ENCODE measurements around the gene AGRN. TPM values are rescaled to one million over a fixed set of nuclear protein-coding genes. Genes with fewer than 3 reads are reported as not detected.
A peak's percentile ranks its signal among the peaks of the same experiment; 100 is the strongest.

Gene AGRN
- total RNA-seq, 1 donor from 2014 or later: 35.7 TPM

- no peak for DNase-seq (ENCODE audit: low read depth in 2 of 2)
Observed at GRCh38 chr1:1035291-1035943, 15.5 kb downstream of the AGRN start.

- DNase-seq (ENCODE audit: low read depth in 2 of 2): no peak
Observed at GRCh38 chr1:1037366-1038327, 17.7 kb downstream of the AGRN start.

GRCh38 chr1:1038694-1039093 is 18.8 kb downstream of the AGRN start:
- no peak for DNase-seq (ENCODE audit: low read depth in 2 of 2)

GRCh38 chr1:1039145-1039910 is 19.4 kb downstream of the AGRN start:
- no peak for DNase-seq (ENCODE audit: low read depth in 2 of 2)

- peak; percentile 90 to 94 for DNase-seq (ENCODE audit: low read depth in 2 of 2)
Observed at GRCh38 chr1:1040004-1040991, 20.4 kb downstream of the AGRN start.

DNA sequence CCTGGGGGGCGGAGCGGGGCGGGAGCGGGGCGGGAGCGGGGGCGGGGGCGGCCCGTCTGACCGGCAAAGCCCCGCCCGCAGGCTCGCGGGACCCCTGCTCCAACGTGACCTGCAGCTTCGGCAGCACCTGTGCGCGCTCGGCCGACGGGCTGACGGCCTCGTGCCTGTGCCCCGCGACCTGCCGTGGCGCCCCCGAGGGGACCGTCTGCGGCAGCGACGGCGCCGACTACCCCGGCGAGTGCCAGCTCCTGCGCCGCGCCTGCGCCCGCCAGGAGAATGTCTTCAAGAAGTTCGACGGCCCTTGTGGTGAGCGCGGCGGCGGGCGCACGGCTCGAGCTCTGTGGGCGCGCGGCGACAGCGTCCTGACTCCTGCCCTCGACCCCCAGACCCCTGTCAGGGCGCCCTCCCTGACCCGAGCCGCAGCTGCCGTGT is 21.2 kb downstream of the AGRN start:
- no peak for DNase-seq (ENCODE audit: low read depth in 2 of 2)

- DNase-seq (ENCODE audit: low read depth in 2 of 2): no peak
Observed at GRCh38 chr1:1041873-1042272, 22.0 kb downstream of the AGRN start.

DNA sequence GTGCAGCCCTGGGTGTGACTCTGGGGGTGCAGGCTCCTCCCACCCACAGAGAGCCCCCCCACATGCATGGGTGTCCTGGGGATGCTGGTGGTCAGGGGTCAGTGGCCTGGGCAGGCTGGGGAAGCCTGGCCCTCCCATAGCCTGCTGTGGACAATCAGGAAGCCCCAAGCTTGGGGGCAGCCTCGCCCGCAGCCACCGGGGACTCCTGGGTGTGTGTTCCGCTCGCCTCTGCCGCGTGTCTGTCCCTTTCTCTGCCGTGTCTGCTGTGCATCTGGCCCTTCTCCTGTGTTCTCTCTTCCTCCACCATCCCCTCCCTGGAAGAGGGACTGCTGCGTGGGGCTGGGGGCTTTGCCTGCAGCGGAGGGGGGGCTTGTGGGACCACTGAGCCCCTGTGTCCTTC is 22.9 kb downstream of the AGRN start:
- no peak for DNase-seq (ENCODE audit: low read depth in 2 of 2)

- DNase-seq (ENCODE audit: low read depth in 2 of 2): no peak
Observed at GRCh38 chr1:1043411-1043810, 23.5 kb downstream of the AGRN start.

GRCh38 chr1:1043921-1044320 is 24.0 kb downstream of the AGRN start:
- no peak for DNase-seq (ENCODE audit: low read depth in 2 of 2)

GRCh38 chr1:1044455-1045078 is 24.6 kb downstream of the AGRN start:
- no peak for DNase-seq (ENCODE audit: low read depth in 2 of 2)

DNA sequence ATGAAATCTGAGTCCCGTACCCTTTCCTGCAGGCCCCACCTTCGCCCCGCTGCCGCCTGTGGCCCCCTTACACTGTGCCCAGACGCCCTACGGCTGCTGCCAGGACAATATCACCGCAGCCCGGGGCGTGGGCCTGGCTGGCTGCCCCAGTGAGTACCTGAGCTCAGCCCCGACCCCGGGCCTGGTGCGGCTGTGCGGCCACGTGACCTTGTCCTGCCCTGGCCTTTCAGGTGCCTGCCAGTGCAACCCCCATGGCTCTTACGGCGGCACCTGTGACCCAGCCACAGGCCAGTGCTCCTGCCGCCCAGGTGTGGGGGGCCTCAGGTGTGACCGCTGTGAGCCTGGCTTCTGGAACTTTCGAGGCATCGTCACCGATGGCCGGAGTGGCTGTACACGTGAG is 25.2 kb downstream of the AGRN start:
- no peak for DNase-seq (ENCODE audit: low read depth in 2 of 2)

DNA sequence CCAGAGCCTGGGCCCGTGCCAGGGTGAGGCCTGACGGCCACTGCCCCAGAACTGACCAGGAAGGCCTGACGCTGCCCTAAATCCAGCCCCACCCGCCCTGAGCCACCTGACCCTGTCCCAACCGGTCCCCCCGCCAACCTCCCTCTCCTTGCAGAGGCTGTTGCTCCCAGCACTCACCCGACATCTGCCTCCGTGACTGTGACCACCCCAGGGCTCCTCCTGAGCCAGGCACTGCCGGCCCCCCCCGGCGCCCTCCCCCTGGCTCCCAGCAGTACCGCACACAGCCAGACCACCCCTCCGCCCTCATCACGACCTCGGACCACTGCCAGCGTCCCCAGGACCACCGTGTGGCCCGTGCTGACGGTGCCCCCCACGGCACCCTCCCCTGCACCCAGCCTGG is 26.3 kb downstream of the AGRN start:
- no peak for DNase-seq (ENCODE audit: low read depth in 2 of 2)

- DNase-seq (ENCODE audit: low read depth in 2 of 2): no peak
Observed at GRCh38 chr1:1046767-1047166, 26.8 kb downstream of the AGRN start.

DNA sequence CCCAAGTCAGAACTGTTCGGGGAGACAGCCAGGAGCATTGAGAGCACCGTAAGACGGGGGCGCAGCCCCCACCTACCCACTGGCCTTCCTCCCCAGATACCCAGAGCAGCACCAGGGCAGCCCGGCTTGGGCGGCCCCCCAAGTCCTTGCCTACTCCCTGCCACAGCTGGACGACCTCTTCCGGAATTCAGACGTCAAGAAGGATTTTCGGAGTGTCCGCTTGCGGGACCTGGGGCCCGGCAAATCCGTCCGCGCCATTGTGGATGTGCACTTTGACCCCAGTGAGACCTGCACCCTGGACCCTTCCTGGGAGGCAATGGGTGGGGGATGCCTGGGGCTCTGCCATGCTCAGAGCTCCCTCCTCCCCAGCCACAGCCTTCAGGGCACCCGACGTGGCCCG is 27.5 kb downstream of the AGRN start:
- no peak for DNase-seq (ENCODE audit: low read depth in 2 of 2)

GRCh38 chr1:1047963-1048362 is 28.0 kb downstream of the AGRN start:
- DNase-seq (ENCODE audit: low read depth in 2 of 2): no peak

GRCh38 chr1:1048765-1049164 is 28.8 kb downstream of the AGRN start:
- no peak for DNase-seq (ENCODE audit: low read depth in 2 of 2)

DNA sequence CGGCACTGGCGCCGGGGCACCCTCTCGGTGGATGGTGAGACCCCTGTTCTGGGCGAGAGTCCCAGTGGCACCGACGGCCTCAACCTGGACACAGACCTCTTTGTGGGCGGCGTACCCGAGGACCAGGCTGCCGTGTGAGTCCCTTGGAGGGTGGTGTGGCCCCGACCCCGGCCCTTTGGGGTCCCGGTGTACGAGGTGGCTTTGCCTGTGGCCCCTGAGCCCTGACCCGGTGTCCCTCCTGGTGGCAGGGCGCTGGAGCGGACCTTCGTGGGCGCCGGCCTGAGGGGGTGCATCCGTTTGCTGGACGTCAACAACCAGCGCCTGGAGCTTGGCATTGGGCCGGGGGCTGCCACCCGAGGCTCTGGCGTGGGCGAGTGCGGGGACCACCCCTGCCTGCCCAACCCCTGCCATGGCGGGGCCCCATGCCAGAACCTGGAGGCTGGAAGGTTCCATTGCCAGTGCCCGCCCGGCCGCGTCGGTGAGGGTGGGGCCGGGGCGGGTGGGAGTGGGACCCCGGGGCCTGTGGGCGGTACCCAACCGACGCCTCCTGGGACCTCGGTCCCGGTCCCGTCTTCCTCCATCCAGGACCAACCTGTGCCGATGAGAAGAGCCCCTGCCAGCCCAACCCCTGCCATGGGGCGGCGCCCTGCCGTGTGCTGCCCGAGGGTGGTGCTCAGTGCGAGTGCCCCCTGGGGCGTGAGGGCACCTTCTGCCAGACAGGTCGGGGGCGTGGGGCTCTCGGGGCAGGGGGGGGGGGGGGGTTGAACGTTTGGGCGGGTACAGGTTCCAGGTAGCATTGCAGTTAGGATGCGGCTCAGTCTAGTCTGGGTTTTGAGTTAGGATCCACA is 29.6 kb downstream of the AGRN start:
- no peak for DNase-seq (ENCODE audit: low read depth in 2 of 2)

DNA sequence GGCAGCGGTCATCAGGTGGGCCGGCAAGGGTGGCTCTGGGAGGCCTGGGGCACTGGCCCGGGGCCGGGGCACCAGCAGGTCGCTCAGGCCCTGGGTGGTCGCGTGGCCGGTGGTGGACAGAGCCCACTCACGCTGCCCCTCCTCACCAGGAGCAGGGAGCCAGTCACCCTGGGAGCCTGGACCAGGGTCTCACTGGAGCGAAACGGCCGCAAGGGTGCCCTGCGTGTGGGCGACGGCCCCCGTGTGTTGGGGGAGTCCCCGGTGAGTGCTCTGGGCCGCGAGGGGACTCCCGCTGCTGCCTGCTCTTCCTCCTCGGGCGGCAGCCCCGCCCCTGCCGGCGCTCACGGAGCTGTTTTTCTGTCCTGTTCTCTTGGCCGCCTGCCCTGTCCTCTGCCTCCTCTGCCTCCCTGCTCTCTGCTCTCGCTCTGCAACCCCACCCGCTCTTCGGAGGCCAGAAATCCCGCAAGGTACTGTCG is 30.7 kb downstream of the AGRN start:
- DNase-seq (ENCODE audit: low read depth in 2 of 2): peak in 1 of 2 donors; percentile 53

Measured in lung microvascular endothelial cell (primary cell).